GM23248 (cell line): Measurements from ENCODE around the gene CNTROB.

Source experiments
- EZH2 ChIP-seq: fragments of 200-600 bp; sonication (generic); IDR thresholded peaks from 2 replicates; pipeline ENCODE4 v1.6.1; 2018; ENCODE audit warnings: antibody characterized with exemption, mild to moderate bottlenecking; ENCODE audit not compliant: insufficient read depth, poor library complexity, severe bottlenecking
- EZH2phosphoT487 ChIP-seq: fragments of 200-600 bp; sonication (generic); IDR thresholded peaks from 2 replicates; pipeline ENCODE4 v1.6.1; 2018; ENCODE audit warnings: antibody characterized with exemption, moderate library complexity, mild to moderate bottlenecking, low read depth; ENCODE audit not compliant: insufficient read depth

GRCh38 chr17:7912927-7913524 is 19.0 kb upstream of the CNTROB start:
- TF ChIP-seq EZH2 (no peak), EZH2phosphoT487 (no peak)
